Lung (tissue), 12 donors: ENCODE measurements around the gene VOPP1. TPM values are rescaled to one million over a fixed set of nuclear protein-coding genes. Genes with fewer than 3 reads are reported as not detected.

Source experiments
- ATAC-seq: fragments of 200-7000 bp; cut with Tn5 transposase; one replicate; pipeline ENCODE4 v1.9.1; 2020; ENCODE audit warnings: moderate number of reproducible peaks; ENCODE audit not compliant: insufficient read depth, low FRiP score
- DNase-seq, 3 donors: peaks; one replicate each; pipeline ENCODE4 v3.0.0-alpha.2; 2013 to 2017
- H3K27ac ChIP-seq, 2 donors: one replicate each; pipeline ENCODE4 v1.5.1; 2013; ENCODE audit warnings: mild to moderate bottlenecking in 2 of 2, moderate library complexity in 2 of 2, control low read depth in 1 of 2, inconsistent platforms in 1 of 2, low read depth in 1 of 2, low read length in 1 of 2
- H3K27me3 ChIP-seq, 3 donors: one replicate each; pipeline ENCODE4 v1.5.1; 2013; ENCODE audit warnings: low read length in 2 of 3; ENCODE audit not compliant: control insufficient read depth in 3 of 3, insufficient read depth in 3 of 3
- H3K36me3 ChIP-seq, 4 donors: one replicate each; pipeline ENCODE4 v1.5.1; 2013; ENCODE audit warnings: low read length in 4 of 4, mild to moderate bottlenecking in 1 of 4, moderate library complexity in 1 of 4; ENCODE audit not compliant: control insufficient read depth in 4 of 4, insufficient read depth in 4 of 4
- H3K4me1 ChIP-seq, 5 donors: one replicate each; pipeline ENCODE4 v1.5.1; 2013; ENCODE audit warnings: low read length in 5 of 5, mild to moderate bottlenecking in 2 of 5, moderate library complexity in 1 of 5; ENCODE audit not compliant: control insufficient read depth in 5 of 5, insufficient read depth in 5 of 5
- H3K4me3 ChIP-seq: one replicate; pipeline ENCODE4 v1.5.1; 2013; ENCODE audit warnings: mild to moderate bottlenecking, control low read depth, moderate library complexity
- H3K9ac ChIP-seq, 2 donors: one replicate each; pipeline ENCODE4 v1.5.1; 2013; ENCODE audit warnings: low read length in 2 of 2, control low read depth in 1 of 2; ENCODE audit not compliant: insufficient read depth in 1 of 2
- H3K9me3 ChIP-seq, 4 donors: one replicate each; pipeline ENCODE4 v1.5.1; 2013; ENCODE audit warnings: low read length in 3 of 4, mild to moderate bottlenecking in 1 of 4, moderate library complexity in 1 of 4; ENCODE audit not compliant: control insufficient read depth in 4 of 4, insufficient read depth in 3 of 4
- CTCF ChIP-seq: IDR thresholded peaks from 2 replicates; pipeline ENCODE4 v1.5.1; 2012; ENCODE audit warnings: mild to moderate bottlenecking; ENCODE audit errors: control extremely low read depth, extremely low read depth
- WGBS, 2 donors: extraction: QIAGEN DNeasy Blood & Tissue Kit; methylation state at CpG; one replicate each; pipeline ENCODE4 v1.1.7; 2013; 5-methylcytosine and 5-hydroxymethylcytosine counted together
- polyA plus RNA-seq, 2 donors: library from polyadenylated mRNA; stranded (reverse); fragments of 200-250 nt; gene quantifications; one replicate each; pipeline ENCODE4 v1.2.1, GENCODE V29; 2013
- total RNA-seq, 2 donors: library from RNA; depleted of rRNA in 1 of 2; stranded (reverse); fragments of >200 nt in 1 of 2; gene quantifications; one replicate each; pipeline ENCODE4 v1.2.1, GENCODE V29; 2014 to 2021
- donor health status: control.
- donor health status: control.
- donor health status: Bipolar disorder and iron deficiency.
- donor health status: healthy.
- donor health status: DM: yes; HTN: yes; CAD: no.

The VOPP1 gene
- total and polyA plus RNA-seq, 4 donors: 25.8 to 64.0 (median 38.0) TPM

- TF ChIP-seq CTCF: no peak
- Histone ChIP-seq H3K9ac (no peak overlapping the region), H3K9me3 (no peaks in the 10 kb centered on the region), H3K4me3 (no peak overlapping the region), H3K4me1 (peaks cover 0 to 7% (median 0%) of the 10 kb centered on the region in 5 donors), H3K27ac (no peak overlapping the region), H3K36me3 (peaks cover 0 to 19% (median 1%) of the 10 kb centered on the region in 4 donors), H3K27me3 (no peaks in the 10 kb centered on the region)
- no peak for DNase-seq
- WGBS, 2 donors: 94 to 95% methylated on average over 5 of the region's 5 CpGs
- ATAC-seq: no peak
These were observed 88.1 kb downstream of the VOPP1 start for GRCh38 chr7:55484241-55484640.

GRCh38 chr7:55483046-55483445 lies 89.3 kb downstream of the VOPP1 start:
- Histone ChIP-seq H3K4me1 (peaks cover 0 to 7% (median 0%) of the 10 kb centered on the region in 5 donors), H3K36me3 (peaks cover 0 to 16% (median 0%) of the 10 kb centered on the region in 4 donors), H3K9me3 (no peaks in the 10 kb centered on the region), H3K27me3 (no peaks in the 10 kb centered on the region), H3K4me3 (no peak overlapping the region), H3K27ac (no peak overlapping the region), H3K9ac (no peak overlapping the region)
- DNase-seq (no peak), ATAC-seq (no peak)
- TF ChIP-seq CTCF: no peak
- 96 to 98% methylated on average over 6 of the region's 6 CpGs for WGBS, 2 donors

- no peaks in the 10 kb centered on the region for H3K9me3 ChIP-seq
- H3K36me3 ChIP-seq: peaks cover 0 to 15% (median 0%) of the 10 kb centered on the region in 4 donors
- no peaks in the 10 kb centered on the region for H3K27me3 ChIP-seq
- DNase-seq (no peak), ATAC-seq (no peak)
- TF ChIP-seq CTCF: no peak
- no peak overlapping the region for H3K4me3 ChIP-seq
- WGBS, 2 donors: 92 to 96% methylated on average over 2 of the region's 2 CpGs
- no peak overlapping the region for H3K27ac ChIP-seq
- no peak overlapping the region for H3K9ac ChIP-seq
- peaks cover 0 to 4% (median 0%) of the 10 kb centered on the region in 5 donors for H3K4me1 ChIP-seq
These were observed 91.1 kb downstream of the VOPP1 start for GRCh38 chr7:55481155-55481554.

GRCh38 chr7:55478700-55479099 lies 93.6 kb downstream of the VOPP1 start:
- no peak for TF ChIP-seq CTCF
- Histone ChIP-seq H3K9ac (no peak overlapping the region), H3K36me3 (peaks cover 0 to 7% (median 0%) of the 10 kb centered on the region in 4 donors), H3K9me3 (no peaks in the 10 kb centered on the region), H3K4me3 (no peak overlapping the region), H3K4me1 (no peaks in the 10 kb centered on the region), H3K27ac (no peak overlapping the region), H3K27me3 (no peaks in the 10 kb centered on the region)
- ATAC-seq (no peak), DNase-seq (no peak)
- 83 to 84% methylated on average over 6 of the region's 6 CpGs for WGBS, 2 donors
